H1 (cell line): ENCODE measurements around the gene KANSL1L.

ENCODE experiments used
- POLR2AphosphoS5 ChIP-seq: IDR thresholded peaks from 2 replicates; pipeline ENCODE4 v1.6.1; 2011; ENCODE audit warnings: low read depth, low read length
- TF ChIP-seq, protein P1 (sequence below), 3 experiments: IDR thresholded peaks; 1 replicate in 2 of 3; 2 replicates in 1 of 3; pipeline versions ENCODE4 v1.5.1 to v1.6.1; 2011; ENCODE audit warnings: low read length in 3 of 3, mild to moderate bottlenecking in 3 of 3, inconsistent platforms in 2 of 3, low read depth in 1 of 3, moderate library complexity in 1 of 3; ENCODE audit not compliant: insufficient read depth in 1 of 3; ENCODE audit errors: control extremely low read depth in 1 of 3

DNA sequence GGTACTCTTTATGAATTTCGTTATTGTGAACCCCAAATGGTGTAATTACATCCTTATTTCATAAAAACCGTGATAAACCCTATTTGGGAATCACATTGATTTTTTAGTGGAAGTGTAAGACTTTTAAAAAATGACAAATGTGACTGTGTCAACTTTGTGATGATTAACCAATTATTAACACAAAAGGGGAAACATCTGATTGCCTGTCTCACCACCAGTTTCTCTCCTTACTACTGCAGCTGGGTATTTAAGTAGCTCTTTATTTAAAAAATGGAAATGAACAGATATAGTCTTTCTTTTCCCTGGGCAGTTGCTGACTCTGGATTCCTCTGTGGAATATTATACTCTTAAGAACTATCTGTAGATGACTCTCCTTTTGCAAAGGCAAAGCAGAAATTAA, 180.4 kb downstream of the KANSL1L start:
- TF ChIP-seq, protein P1, sequence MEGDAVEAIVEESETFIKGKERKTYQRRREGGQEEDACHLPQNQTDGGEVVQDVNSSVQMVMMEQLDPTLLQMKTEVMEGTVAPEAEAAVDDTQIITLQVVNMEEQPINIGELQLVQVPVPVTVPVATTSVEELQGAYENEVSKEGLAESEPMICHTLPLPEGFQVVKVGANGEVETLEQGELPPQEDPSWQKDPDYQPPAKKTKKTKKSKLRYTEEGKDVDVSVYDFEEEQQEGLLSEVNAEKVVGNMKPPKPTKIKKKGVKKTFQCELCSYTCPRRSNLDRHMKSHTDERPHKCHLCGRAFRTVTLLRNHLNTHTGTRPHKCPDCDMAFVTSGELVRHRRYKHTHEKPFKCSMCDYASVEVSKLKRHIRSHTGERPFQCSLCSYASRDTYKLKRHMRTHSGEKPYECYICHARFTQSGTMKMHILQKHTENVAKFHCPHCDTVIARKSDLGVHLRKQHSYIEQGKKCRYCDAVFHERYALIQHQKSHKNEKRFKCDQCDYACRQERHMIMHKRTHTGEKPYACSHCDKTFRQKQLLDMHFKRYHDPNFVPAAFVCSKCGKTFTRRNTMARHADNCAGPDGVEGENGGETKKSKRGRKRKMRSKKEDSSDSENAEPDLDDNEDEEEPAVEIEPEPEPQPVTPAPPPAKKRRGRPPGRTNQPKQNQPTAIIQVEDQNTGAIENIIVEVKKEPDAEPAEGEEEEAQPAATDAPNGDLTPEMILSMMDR (IDR thresholded peaks at IDR 0.05; ENCODE audit: control extremely low read depth in 1 of 3, insufficient read depth in 1 of 3, low read depth in 1 of 3, low read length in 3 of 3): no peak
- TF ChIP-seq POLR2AphosphoS5: no peak
